ENCODE results near the gene CRYAA. TPM values are rescaled to one million over a fixed set of nuclear protein-coding genes. Genes with fewer than 3 reads are reported as not detected.
"Not testable (repeated sequence)": the region's sequence is repeated elsewhere in the genome, so short reads cannot be mapped to it uniquely, and the experiment has no call there.

The CRYAA gene
- total and polyA plus RNA-seq, 5 experiments from 2014 or later: not detected

- H3K4me3 Mint-ChIP-seq, H3K27ac Mint-ChIP-seq, H3K27me3 Mint-ChIP-seq, ATAC-seq, H3K4me1 Mint-ChIP-seq, DNase-seq, POLR2A ChIA-PET, H3K36me3 Mint-ChIP-seq, H3K9me3 Mint-ChIP-seq: not testable (repeated sequence)
These were observed 3.1 kb upstream of the CRYAA start for GRCh38 chr21:43165734-43166133.

DNA sequence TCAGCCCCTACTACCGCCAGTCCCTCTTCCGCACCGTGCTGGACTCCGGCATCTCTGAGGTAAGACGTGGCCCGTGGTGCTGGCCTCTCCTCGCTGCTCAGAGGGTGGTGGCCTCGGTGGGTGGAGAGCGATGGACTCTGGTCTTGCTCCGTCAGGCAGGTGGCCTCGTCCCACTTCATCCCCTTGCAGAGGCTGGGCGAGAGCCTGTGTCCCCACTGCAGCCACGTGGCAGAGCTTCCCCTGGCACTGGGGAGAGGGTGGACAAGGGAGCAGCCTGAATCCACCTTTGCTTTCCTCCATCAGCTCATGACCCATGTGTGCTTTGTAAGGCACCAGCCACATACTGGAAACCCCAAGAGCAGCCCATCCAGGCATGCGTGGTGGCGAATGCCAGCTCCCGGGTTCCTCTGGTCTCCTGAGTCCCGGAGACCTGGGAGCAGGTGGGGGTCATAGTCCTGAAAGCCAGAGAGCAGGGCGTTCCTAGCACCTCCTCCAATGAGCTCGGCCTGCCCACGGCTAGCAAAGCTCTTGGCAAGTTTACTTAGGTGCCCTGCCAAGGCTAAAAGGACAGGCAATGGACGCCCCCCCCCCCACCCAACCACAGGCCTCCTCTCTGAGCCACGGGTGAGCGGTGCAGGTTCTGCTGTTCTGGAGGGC, 550 bp downstream of the CRYAA start:
- H3K4me1 Mint-ChIP-seq, H3K9me3 Mint-ChIP-seq, H3K4me3 Mint-ChIP-seq, POLR2A ChIA-PET, H3K36me3 Mint-ChIP-seq, H3K27ac Mint-ChIP-seq, H3K27me3 Mint-ChIP-seq, ATAC-seq, DNase-seq: not testable (repeated sequence)

DNA sequence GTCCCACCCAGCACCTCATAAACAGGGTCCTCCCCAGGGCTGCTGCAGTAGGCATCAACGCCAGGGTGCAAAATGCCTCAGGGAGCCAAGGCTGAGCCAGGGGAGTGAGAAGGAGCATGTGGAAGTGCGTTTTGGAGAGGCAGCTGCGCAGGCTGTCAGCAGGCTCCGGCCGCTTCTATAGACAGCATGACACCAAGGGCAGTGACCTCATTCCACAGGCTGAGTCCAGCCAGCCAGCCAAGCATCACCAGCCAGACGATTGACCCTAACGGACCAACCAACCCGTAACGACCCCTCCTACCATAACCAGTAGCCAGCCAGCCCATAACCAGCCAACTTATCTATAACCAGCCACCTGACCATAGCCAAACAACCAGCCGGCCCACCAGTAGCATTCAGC, 1.1 kb downstream of the CRYAA start:
- H3K36me3 Mint-ChIP-seq, H3K27me3 Mint-ChIP-seq, ATAC-seq, H3K27ac Mint-ChIP-seq, POLR2A ChIA-PET, H3K9me3 Mint-ChIP-seq, H3K4me1 Mint-ChIP-seq, H3K4me3 Mint-ChIP-seq: not testable (repeated sequence)
- DNase-seq: peak in 1 of 10 donors; percentile 13

- ATAC-seq, H3K9me3 Mint-ChIP-seq, H3K36me3 Mint-ChIP-seq, H3K4me3 Mint-ChIP-seq, H3K4me1 Mint-ChIP-seq, H3K27me3 Mint-ChIP-seq, H3K27ac Mint-ChIP-seq, POLR2A ChIA-PET: not testable (repeated sequence)
- peak in 1 of 10 donors; percentile 0 for DNase-seq
These were observed 4.0 kb downstream of the CRYAA start for GRCh38 chr21:43172812-43173211.

- H3K4me3 Mint-ChIP-seq, POLR2A ChIA-PET, ATAC-seq, H3K27me3 Mint-ChIP-seq, H3K36me3 Mint-ChIP-seq, H3K9me3 Mint-ChIP-seq, H3K27ac Mint-ChIP-seq, H3K4me1 Mint-ChIP-seq: not testable (repeated sequence)
- peak in 3 of 10 donors; percentile 11 to 51 (median 14) for DNase-seq
These were observed 4.6 kb downstream of the CRYAA start for GRCh38 chr21:43173438-43173837.

GRCh38 chr21:43173930-43174329, 5.1 kb downstream of the CRYAA start:
- ATAC-seq, H3K4me3 Mint-ChIP-seq, H3K9me3 Mint-ChIP-seq, DNase-seq, H3K36me3 Mint-ChIP-seq, H3K4me1 Mint-ChIP-seq, H3K27ac Mint-ChIP-seq, H3K27me3 Mint-ChIP-seq, POLR2A ChIA-PET: not testable (repeated sequence)

GRCh38 chr21:43174998-43175397, 6.2 kb downstream of the CRYAA start:
- ATAC-seq, H3K4me3 Mint-ChIP-seq, H3K4me1 Mint-ChIP-seq, H3K9me3 Mint-ChIP-seq, H3K27me3 Mint-ChIP-seq, H3K27ac Mint-ChIP-seq, DNase-seq, POLR2A ChIA-PET, H3K36me3 Mint-ChIP-seq: not testable (repeated sequence)

GRCh38 chr21:43176621-43177020, 7.8 kb downstream of the CRYAA start:
- H3K27ac Mint-ChIP-seq, POLR2A ChIA-PET, H3K4me1 Mint-ChIP-seq, DNase-seq, H3K36me3 Mint-ChIP-seq, H3K9me3 Mint-ChIP-seq, H3K27me3 Mint-ChIP-seq, H3K4me3 Mint-ChIP-seq: not testable (repeated sequence)
- ATAC-seq: peak; percentile 60 to 69

DNA sequence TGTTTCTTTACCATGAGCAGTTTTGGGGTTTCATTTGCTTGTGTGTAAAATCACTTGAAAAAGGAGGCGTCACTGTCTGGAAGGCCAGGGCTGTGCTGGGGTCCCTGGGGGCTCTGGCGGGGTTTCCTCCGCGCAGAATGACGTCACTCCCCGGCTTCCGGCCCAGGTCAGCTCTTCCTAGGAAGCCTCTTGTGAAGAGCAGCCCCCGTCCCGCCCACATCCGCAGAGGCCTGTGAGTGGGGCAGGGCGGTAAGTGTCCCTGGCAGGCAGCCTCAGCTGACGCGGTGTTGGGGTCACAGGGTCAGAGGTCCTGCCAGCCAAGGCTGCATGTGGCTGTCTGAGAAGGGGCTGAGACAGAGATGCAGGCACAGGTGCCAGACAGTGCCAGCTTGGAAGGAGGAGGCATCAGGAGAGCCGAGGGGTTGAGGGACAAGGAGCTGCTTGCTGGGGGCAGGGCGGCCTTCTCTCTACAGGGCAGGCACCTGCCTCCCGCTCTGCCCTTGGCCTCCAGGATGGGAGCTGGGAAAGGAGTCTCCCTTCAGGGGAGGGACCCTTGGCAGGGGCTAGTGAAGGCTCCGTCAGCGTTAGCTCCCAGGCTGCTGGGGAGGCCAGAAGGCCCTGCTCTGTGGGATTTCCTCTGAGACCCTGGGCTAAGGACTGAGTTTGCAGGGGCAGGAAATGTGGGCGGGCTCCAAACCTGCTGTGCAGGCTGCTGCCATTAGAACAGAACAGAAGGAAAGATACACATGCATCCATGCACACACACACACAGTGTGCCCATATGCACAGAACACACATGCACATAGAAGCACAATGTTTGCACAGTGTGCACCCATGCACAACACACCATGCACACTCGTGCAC, 8.5 kb downstream of the CRYAA start:
- H3K36me3 Mint-ChIP-seq, H3K27me3 Mint-ChIP-seq, H3K4me1 Mint-ChIP-seq, H3K4me3 Mint-ChIP-seq, H3K27ac Mint-ChIP-seq, POLR2A ChIA-PET, H3K9me3 Mint-ChIP-seq, DNase-seq: not testable (repeated sequence)
- ATAC-seq: peak; percentile 82 to 84

GRCh38 chr21:43178175-43178826, 9.5 kb downstream of the CRYAA start:
- DNase-seq, H3K4me3 Mint-ChIP-seq, H3K27me3 Mint-ChIP-seq, ATAC-seq, POLR2A ChIA-PET, H3K4me1 Mint-ChIP-seq, H3K9me3 Mint-ChIP-seq, H3K36me3 Mint-ChIP-seq, H3K27ac Mint-ChIP-seq: not testable (repeated sequence)

DNA sequence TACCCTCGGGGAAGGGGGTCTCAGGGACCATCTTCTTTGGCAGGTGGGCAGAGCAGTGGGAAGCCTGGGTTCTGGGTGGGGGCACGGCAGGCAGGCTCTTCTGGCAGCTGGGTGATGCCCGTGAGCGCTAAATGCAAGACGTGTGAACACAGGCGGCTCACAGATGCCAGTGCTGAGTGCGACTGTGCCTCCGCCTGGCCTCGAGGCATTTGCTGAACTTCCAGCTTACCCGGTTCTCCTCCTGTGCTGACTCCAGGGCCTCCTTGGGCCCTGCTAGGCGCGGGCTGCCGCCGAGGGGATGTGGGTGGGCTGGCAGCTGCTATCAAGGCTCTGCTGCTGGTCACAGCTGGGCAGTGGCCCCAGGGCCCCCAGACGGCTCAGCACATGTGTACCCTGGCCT, 12.2 kb downstream of the CRYAA start:
- H3K4me3 Mint-ChIP-seq, H3K27ac Mint-ChIP-seq, H3K36me3 Mint-ChIP-seq, DNase-seq, H3K27me3 Mint-ChIP-seq, H3K9me3 Mint-ChIP-seq, ATAC-seq, POLR2A ChIA-PET, H3K4me1 Mint-ChIP-seq: not testable (repeated sequence)

DNA sequence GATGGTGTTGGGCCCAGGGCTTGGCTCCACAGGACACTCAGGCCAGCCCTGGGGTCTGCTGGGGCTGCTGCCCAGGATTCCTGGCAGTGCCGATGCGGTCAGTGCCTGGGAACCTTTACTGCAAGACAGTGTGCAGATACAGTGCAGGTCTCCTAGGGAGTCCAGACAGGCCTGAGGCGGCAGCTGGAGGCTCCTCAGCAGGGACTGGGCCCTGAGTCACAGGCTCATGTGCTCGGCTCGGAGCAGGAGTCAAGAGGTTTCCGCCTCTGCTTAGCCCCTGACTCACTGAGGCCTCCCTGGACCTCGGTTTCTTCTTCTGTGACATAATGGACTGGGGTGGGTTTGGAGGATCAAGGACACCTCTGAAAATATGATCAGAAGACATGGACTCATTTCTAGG, 18.5 kb downstream of the CRYAA start:
- H3K9me3 Mint-ChIP-seq, H3K36me3 Mint-ChIP-seq, DNase-seq, POLR2A ChIA-PET, H3K27me3 Mint-ChIP-seq, ATAC-seq, H3K4me3 Mint-ChIP-seq, H3K27ac Mint-ChIP-seq: not testable (repeated sequence)
- H3K4me1 Mint-ChIP-seq: peaks cover 3 to 23% (median 9%) of the 10 kb centered on the region in 4 donors

DNA sequence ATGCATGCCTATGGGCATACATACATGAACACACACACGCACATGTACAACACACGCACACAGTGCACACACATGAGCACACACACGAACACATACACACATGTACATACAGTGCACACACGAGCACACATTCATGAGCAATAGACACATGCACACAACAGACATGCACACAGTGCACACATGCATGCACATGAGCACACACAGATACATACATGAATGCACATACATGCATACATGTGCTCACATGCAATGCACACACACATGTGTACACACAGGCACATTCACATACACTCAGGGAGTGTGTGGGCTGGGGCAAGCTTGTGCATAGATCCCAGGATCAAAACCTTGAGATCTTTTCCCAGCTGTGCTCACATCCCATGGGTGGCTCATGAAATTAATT, 18.9 kb downstream of the CRYAA start:
- POLR2A ChIA-PET: no interaction called here
- H3K27ac Mint-ChIP-seq: peak overlapping the region in 1 of 10 donors; percentile 15
- no peak for ATAC-seq
- H3K27me3 Mint-ChIP-seq: peaks cover 0 to 2% (median 0%) of the 10 kb centered on the region in 5 donors
- peaks cover 6 to 23% (median 9%) of the 10 kb centered on the region in 4 donors for H3K4me1 Mint-ChIP-seq
- no peak for DNase-seq
- peaks cover 0 to 6% (median 5%) of the 10 kb centered on the region in 3 donors for H3K36me3 Mint-ChIP-seq
- peaks cover 0 to 1% (median 0%) of the 10 kb centered on the region in 9 donors for H3K9me3 Mint-ChIP-seq
- no peak overlapping the region for H3K4me3 Mint-ChIP-seq

Data from naive thymus-derived CD8-positive, alpha-beta T cell (primary cell).